HUDEP-2 (cell line): ENCODE measurements around the gene TSPAN18.

Source experiments
- DNase-seq, 76 experiments: peaks; one replicate each; lab custom pipeline; 2025; ENCODE audit not compliant: unreplicated experiment in 76 of 76; lab: John Stamatoyannopoulos, UW

TSPAN18 gene

GRCh38 chr11:44775366-44775984, 48.7 kb downstream of the TSPAN18 start:
- DNase-seq = peak in 67 of 76 experiments; percentile 3 to 80 (median 46)

DNA sequence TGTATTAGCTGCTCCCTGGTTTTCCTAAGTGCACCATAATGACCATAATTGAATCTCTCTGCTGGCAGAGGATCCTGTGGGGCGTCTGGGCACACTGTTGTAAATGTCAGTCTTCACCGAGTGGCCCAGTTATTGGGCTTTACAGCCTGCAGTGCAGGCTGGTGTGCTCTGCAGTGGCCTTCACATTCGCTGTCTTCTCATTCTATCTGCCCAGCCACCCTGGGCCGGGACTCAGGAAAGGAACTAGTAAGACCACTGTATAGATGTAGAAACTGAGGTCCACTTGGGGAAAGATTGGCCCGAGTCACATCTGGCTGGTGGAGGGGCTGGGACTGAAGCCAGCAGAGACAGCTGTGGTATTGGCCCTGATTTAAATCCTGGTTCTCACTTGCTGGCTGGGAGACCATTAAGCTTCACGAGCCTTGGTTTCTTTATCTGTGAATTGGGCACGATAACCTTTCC, 49.3 kb downstream of the TSPAN18 start:
- no peak for DNase-seq

GRCh38 chr11:44776551-44777208, 49.9 kb downstream of the TSPAN18 start:
- DNase-seq = no peak

- DNase-seq = no peak
These were observed 50.7 kb downstream of the TSPAN18 start for GRCh38 chr11:44777209-44778194.

GRCh38 chr11:44778195-44779100, 51.7 kb downstream of the TSPAN18 start:
- DNase-seq = no peak

DNA sequence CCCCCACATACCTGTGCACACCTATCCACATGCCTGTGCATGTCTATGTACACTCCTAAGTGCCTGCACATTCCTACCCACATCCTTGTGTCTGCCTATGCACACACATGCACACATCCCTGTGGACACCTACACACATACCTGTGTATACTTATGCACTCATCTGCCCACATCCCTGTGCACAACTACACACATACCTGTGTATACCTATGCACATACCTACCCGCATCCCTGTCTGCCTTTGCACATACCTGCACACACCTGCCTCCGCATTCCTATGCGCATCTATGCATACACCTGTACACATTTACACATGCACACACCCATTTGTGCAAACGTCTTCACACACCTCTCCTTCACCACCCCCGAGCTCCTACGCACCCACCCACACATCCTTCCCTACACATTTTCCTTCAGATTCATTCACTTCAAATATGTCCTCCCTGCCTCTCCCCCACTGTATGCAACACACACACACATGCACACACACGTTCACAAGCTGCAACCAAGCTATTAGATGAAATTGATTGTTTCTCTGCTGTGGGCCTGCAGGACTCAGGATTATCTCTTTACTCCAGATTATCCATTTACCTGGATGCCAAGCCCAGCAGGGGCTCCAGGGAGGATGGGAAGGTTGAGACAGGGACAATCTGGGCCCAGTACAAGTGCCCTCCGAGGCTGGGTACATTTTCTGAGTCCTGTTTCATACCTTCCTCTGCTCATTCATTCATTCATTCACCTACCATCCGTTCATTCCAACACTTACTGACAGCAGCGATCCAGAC, 53.2 kb downstream of the TSPAN18 start:
- no peak for DNase-seq

- peak in 75 of 76 experiments; percentile 44 to 97 (median 89) for DNase-seq
These were observed 54.3 kb downstream of the TSPAN18 start for GRCh38 chr11:44780940-44781631.

DNA sequence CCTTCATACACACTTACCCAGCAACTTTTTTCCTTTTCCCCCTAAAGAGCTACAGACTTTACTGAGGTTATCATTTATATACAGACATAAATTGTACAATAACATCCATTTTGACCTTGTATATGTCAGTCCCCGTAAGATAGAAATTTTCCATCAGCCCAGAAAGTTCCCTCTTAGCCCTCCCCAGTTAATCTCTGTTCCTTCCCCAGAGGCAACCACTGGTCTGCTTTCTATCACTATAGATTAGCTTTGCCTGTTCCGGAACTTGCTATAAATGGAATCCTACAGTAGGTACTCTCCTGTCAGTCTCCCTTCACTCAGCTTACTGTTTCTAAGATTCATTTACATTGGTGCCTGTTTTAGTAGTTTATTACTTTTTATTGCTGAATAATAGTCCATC, 54.9 kb downstream of the TSPAN18 start:
- peak in 4 of 76 experiments; percentile 6 to 48 (median 18) for DNase-seq

- DNase-seq = no peak
These were observed 55.7 kb downstream of the TSPAN18 start for GRCh38 chr11:44782478-44782877.

DNA sequence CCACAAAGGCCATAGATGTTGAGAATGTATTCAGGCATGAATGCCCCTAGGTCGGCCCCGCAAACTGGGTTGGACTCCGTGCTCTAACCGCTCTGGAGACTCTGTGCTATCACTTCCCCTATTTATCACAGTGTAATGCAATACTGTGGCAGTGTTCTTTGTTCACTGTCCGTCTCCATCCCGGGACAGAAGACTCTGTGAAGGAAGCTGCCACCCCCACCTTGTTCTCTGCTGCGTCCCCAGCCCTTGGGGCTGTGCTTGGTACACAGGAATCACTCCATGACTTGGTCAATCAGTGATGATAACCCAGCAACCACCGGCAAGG, 57.6 kb downstream of the TSPAN18 start:
- DNase-seq = no peak

DNA sequence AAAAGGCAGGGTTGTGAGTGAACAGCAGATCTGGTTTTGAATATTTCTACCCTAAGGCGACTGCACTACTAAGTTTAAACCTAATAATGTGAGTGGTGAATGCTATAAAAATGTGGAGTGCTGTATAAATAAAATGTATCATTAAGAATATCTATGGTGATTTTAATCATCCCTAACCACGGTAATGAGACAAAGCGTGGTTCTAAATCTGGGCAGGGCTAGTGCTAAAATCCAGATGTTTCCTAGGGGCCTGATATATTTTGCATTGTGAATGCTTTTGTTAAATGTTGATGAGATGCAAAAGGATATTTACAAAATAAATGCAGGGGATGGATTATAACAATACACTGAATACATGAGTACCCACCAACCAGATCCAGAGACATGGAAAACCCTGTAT, 58.1 kb downstream of the TSPAN18 start:
- DNase-seq = no peak

GRCh38 chr11:44785856-44786607, 59.3 kb downstream of the TSPAN18 start:
- peak in 5 of 76 experiments; percentile 3 to 29 (median 8) for DNase-seq

GRCh38 chr11:44787070-44787469, 60.3 kb downstream of the TSPAN18 start:
- DNase-seq = no peak

DNA sequence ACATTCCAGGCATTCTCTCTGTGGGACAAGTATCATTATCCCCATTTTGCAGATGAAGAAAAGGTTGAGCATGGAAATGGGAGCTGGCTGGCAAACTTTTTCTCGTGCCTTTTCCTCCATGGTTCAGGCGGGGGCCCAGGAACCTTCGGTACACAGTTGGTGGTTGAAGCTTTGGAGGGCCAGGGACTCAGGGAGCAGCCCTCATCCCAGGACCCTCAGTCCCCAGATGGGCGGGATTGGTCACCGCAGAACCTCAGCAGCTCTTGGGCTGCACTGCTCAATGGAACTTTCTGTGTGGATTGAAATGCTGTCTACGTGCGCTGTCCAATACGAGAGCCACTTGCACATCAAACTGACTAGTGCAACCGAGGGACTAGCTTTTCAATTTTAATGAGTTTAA, 61.2 kb downstream of the TSPAN18 start:
- no peak for DNase-seq

DNA sequence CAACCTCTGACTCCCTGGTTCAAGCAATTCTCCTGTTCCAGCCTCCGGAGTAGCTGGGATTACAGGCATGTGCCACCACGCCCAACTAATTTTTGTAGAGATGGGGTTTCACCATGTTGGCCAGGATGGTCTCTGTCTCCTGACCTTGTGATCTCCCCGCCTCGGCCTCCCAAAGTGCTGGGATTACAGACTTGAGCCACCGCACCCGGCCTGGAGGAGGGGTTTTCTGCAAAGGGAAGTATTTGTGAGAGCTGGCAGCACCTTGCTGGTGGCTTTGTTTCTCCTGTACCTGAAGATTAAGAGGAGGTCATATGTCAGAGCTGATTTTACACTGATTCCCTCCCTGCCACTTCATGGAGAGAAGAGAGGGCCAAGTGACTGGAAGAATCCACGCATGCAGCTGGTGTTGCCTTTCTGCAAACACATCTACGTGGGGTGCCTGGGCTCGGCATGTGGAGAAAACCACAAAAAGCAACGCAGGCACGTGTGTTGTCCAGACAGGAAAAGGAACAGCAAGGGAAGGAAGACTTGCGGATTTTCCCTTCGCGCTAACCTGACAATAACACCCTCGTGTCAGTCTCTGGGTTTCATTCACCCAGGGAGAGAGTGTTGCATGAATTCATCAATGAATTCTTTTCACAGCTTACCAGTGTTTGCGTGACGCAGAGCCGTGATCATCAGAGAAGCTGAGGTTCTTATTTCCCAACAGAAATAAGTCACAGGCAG, 61.9 kb downstream of the TSPAN18 start:
- DNase-seq = no peak

DNA sequence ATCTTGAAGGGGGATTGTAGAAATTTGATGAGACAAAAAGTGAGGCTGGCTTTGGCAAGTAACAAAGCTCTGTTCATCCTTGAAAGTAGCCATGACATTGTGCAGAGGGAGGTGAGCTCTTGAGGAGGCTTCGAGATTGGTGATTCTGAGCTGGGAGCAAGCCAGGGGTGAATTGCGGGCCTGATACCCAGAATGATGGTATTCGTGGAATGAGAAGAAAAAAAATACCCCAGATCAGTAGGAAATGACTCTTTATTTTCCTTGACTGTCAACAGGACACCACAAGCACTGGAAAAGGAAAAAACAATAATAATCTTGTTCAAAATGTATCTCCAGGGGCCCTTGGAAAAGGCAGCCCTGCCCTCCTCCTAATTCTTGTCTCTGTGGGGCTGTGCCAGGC, 62.7 kb downstream of the TSPAN18 start:
- DNase-seq = no peak

DNA sequence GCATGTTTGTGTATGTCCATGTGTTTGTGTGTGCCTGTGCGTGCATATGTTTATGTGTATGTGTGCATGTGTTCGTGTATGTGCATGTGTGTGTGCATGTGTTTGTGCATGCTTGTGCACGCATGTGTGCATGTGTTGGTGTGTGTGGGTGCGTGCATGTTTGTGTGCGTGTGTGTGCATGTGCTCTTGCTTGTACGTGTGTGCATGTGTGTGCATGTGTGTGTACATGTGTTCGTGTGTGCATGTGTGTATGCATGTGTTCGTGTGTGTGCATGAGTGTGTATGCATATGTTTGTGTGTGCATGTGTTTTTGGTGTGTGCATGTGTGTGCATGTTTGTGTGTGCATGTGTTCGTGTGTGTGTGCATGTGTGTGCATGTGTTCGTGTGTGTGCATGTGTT, 63.4 kb downstream of the TSPAN18 start:
- no peak for DNase-seq
